ENCODE results near the gene CACNA1H. TPM values are rescaled to one million over a fixed set of nuclear protein-coding genes. Genes with fewer than 3 reads are reported as not detected.
"Not testable (repeated sequence)": the region's sequence is repeated elsewhere in the genome, so short reads cannot be mapped to it uniquely, and the experiment has no call there.

The CACNA1H gene
- total RNA-seq, 2 donors from 2014 or later = 67.3 to 79.2 TPM

- DNase-seq (ENCODE audit: low spot score) = no peak
- intact Hi-C loops (cut with DNase I) = no loop called here
Observed at GRCh38 chr16:1264345-1265089, 111.6 kb downstream of the CACNA1H start.

GRCh38 chr16:1265090-1265630, 112.3 kb downstream of the CACNA1H start:
- intact Hi-C loops (cut with DNase I) = no loop called here
- DNase-seq (ENCODE audit: low spot score) = no peak

GRCh38 chr16:1265826-1266225, 112.9 kb downstream of the CACNA1H start:
- intact Hi-C loops (cut with DNase I) = no loop called here
- no peak for DNase-seq (ENCODE audit: low spot score)

GRCh38 chr16:1269418-1269817, 116.5 kb downstream of the CACNA1H start:
- intact Hi-C loops (cut with DNase I); DNase-seq (ENCODE audit: low spot score): not testable (repeated sequence)

GRCh38 chr16:1271380-1271723, 118.4 kb downstream of the CACNA1H start:
- intact Hi-C loops (cut with DNase I) = no loop called here
- no peak for DNase-seq (ENCODE audit: low spot score)

Other genes starting within 250 kb of the CACNA1H start
- 10 to 100 TPM; 16.4 to 21.8 TPM for gene LMF1, start 182.1 kb upstream of the CACNA1H start, total RNA-seq
- gene SOX8, start 171.3 kb upstream of the CACNA1H start, total RNA-seq = under 1 TPM; 0.71 to 0.79 TPM
- gene SSTR5, start 80.4 kb upstream of the CACNA1H start, total RNA-seq = not detected
- not detected for gene C1QTNF8, start 56.9 kb upstream of the CACNA1H start, total RNA-seq
- 1 to 10 TPM in 1 of 2 donors, under 1 TPM in 1; 0.52 to 1.3 TPM for gene TPSG1, start 72.2 kb downstream of the CACNA1H start, total RNA-seq
- gene TPSB2, start 77.1 kb downstream of the CACNA1H start, total RNA-seq = 10 to 100 TPM; 24.3 to 58.7 TPM
- gene TPSAB1, start 87.6 kb downstream of the CACNA1H start, total RNA-seq = 10 to 100 TPM; 12.2 to 48.3 TPM
- gene TPSD1, start 103.0 kb downstream of the CACNA1H start, total RNA-seq = 1 to 10 TPM in 1 of 2 donors, under 1 TPM in 1; 0.57 to 4.1 TPM
- 10 to 100 TPM; 68.0 to 68.4 TPM for gene UBE2I, start 156.5 kb downstream of the CACNA1H start, total RNA-seq
- gene BAIAP3, start 180.5 kb downstream of the CACNA1H start, total RNA-seq = under 1 TPM; 0.24 to 0.56 TPM
- 10 to 100 TPM; 40.4 to 40.7 TPM for gene TSR3, start 198.8 kb downstream of the CACNA1H start, total RNA-seq
- gene GNPTG, start 198.8 kb downstream of the CACNA1H start, total RNA-seq = 10 to 100 TPM; 48.4 to 55.6 TPM

All from posterior vena cava (tissue), 2 donors.